ENCODE measurements around the gene CLEC2L.

Gene CLEC2L

GRCh38 chr7:139521439-139521838 is 2.0 kb upstream of the CLEC2L start:
- no peak for DNase-seq (ENCODE audit: low read depth, low spot score)
- H3K27ac ChIP-seq: no peak overlapping the region

GRCh38 chr7:139522830-139523198 is 671 bp upstream of the CLEC2L start:
- DNase-seq (ENCODE audit: low read depth, low spot score): no peak
- no peak overlapping the region for H3K27ac ChIP-seq

DNA sequence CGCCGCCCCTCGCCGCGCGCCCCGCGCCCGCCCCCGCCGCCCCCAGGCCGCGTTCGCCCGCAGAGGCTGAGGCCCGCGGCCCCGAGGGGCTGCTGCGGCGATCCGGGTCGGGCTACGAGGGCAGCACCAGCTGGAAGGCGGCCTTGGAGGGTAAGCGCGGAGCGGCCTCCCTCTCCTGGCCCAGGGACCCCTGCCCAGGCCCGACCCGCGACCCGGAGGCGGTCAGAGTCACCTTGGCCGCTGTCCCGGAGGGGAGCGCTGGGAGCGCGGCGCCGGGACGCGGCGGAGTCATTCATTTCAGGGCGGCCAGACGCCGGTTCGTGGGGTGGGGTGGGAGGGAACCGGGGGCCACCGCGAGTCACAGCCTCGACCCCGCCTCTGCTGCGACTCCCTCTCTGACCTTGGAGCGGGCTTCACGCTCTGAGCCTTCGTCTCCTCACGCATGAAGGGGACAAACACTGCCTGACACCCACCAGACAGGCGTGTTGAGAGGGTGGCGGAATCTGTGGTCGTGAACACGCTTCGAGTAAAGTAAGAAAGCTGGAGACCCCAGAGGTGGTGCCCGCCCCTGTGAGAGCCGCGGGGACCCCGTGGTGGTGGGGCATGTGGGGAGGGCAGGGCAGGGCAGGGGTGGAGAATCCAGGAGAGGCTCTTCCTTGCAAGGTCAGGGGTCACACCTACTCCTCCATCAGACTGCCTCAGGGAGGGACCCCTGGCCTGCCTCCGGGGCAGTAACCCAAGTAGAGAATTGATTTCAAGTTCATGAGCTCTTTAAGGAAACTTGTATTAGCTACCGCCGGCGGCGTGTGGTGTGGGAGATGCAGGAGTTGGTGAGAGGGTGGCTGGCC is 707 bp downstream of the CLEC2L start:
- DNase-seq (ENCODE audit: low read depth, low spot score): no peak
- H3K27ac ChIP-seq: no peak overlapping the region

GRCh38 chr7:139525239-139525638 is 1.8 kb downstream of the CLEC2L start:
- no peak for DNase-seq (ENCODE audit: low read depth, low spot score)
- no peak overlapping the region for H3K27ac ChIP-seq

DNA sequence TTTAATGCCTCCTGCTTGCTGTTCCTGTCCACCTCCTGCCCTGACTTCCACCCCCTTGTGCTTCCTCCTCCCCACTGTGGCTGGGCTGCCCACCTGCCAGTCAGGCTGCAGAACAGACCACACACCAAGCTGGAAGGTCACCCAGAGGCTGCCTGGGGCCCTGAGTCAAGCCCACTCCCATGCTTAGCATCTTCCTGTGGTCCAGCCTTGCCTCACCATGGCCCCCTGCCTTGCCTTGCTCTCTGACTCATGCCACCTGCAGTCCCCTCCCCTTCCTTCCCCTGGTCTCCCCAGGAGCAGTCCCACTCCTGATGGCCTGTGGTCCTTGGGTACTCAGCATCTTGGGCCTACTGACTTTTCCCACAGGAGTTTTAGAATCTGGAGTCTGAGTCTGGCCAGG is 2.3 kb downstream of the CLEC2L start:
- no peak overlapping the region for H3K27ac ChIP-seq
- no peak for DNase-seq (ENCODE audit: low read depth, low spot score)

GRCh38 chr7:139526578-139527544 is 3.4 kb downstream of the CLEC2L start:
- no peak for DNase-seq (ENCODE audit: low read depth, low spot score)
- H3K27ac ChIP-seq: no peak overlapping the region

DNA sequence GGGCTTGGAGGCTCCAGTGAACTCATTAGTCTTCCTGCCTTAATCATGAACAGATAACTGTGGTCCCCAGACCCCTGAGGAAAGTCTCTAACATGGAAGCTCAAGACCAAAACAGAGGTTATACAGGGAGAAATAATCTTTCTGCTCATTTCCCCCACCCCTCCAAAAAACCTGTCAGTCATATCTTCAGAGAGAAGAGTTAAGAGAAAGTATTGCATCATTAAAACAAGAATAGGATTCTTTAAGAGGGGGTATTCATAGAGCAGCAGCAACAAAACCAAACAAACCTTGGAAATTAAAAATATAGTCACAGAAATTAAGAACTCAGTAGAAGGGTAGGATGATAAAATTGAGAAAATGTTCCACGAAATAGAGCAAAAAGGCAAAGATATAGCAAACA is 7.6 kb downstream of the CLEC2L start:
- H3K27ac ChIP-seq: no peak overlapping the region
- no peak for DNase-seq (ENCODE audit: low read depth, low spot score)

GRCh38 chr7:139532636-139533155 is 9.2 kb downstream of the CLEC2L start:
- no peak for DNase-seq (ENCODE audit: low read depth, low spot score)
- H3K27ac ChIP-seq: no peak overlapping the region

DNA sequence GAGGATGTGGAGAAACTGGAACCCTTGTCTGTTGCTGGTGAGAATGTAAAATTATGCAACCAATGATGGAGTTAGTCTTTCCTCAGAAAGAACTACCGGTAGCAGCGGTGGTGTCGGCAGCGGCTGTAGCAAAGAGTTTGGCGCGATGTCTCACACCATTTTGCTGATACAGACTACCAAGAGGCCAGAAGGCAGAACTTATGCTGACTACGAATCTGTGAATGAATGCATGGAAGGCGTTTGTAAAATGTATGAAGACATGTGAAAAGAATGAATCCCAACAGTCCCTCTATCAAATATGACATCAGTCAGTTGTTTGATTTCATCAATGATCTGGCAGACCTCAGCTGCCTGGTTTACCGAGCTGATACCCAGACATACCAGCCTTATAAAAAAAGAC is 10.6 kb downstream of the CLEC2L start:
- no peak overlapping the region for H3K27ac ChIP-seq
- DNase-seq (ENCODE audit: low read depth, low spot score): no peak

DNA sequence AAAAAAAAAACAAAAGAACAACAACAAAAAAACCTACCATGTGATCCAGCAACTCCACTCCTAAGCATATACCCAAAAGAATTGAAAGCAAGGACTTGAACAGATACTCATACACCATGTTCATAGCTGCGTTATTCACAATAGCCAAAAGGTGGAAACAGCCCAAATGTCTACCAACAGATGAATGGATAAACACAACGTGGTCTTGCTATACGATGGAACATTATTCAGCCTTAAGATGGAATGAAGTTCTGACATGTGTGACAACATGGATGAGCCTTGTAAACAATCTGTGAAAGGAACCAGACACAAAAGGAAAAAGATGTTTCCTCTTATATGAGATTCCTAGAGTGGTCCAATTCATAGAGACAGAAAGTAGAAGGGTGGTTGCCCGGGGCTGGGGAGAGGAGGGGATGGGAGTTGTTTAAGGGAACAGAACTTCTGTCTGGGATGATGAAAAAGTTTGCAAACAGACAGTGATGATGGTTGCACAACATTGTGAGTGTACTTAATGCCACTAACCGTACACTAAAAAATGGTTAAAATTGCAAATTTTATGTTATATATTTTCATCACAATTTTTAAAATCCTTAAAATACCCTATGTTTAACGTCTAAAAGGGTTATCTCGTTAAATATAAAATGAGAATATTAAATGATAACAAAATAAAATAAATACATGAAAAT is 11.6 kb downstream of the CLEC2L start:
- no peak for DNase-seq (ENCODE audit: low read depth, low spot score)
- H3K27ac ChIP-seq: no peak overlapping the region

DNA sequence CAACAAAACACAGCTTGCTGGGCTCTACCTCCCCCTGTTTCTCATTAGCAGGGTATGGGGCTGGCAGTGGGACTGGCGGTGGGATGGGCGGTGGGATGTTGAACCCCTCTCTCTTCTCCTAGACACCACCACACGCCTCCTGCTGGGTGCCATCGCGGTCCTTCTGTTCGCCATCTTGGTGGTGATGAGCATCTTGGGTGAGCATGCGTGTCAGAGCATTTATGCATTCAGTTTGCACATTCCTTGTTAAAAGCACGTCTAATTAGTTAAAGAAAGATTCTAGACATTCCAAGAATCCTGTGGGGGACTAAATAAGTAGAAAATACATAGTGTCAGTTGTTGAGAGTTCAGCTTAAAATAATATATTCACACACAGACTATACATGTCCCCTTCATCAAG is 12.7 kb downstream of the CLEC2L start:
- H3K27ac ChIP-seq: no peak overlapping the region
- DNase-seq (ENCODE audit: low read depth, low spot score): no peak

DNA sequence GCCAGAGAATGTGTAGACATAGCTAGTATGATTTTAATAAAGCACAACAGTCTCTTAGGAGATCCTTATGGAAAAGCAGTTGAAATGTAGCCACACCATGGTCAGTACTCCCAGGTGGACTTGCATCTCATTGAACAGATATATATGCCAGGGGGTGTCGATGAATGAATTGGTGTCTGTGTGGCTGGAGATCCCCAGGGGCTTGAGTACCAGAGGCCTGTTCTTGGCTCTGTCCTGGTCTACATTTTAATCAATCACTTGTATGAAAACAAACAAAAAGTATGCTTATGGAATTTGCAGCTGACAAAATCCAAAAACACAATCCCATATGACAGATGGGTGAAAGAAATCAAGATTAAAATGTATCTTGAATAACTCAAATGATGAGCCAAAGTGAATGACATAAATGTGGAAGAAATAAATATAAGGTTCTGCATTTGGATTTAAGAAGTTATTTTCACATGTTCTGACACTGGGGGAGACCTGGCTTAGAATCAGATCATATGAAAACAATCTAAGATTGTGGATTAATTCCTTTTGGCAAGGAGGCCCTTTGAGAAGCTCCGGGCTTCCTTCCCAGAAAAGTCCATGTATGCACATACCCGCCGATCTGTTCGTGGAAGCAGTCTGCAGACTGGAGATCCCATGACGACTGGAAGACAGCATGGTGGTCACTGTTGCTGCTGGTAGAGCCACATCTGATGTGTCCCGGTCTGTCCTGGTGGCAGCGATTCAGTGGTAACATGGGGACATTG is 15.6 kb downstream of the CLEC2L start:
- no peak overlapping the region for H3K27ac ChIP-seq
- DNase-seq (ENCODE audit: low read depth, low spot score): no peak

- no peak overlapping the region for H3K27ac ChIP-seq
- DNase-seq (ENCODE audit: low read depth, low spot score): no peak
Observed at GRCh38 chr7:139540203-139540602, 16.7 kb downstream of the CLEC2L start.

- H3K27ac ChIP-seq: no peak overlapping the region
- DNase-seq (ENCODE audit: low read depth, low spot score): no peak
Observed at GRCh38 chr7:139541600-139542307, 18.3 kb downstream of the CLEC2L start.

- no peak for DNase-seq (ENCODE audit: low read depth, low spot score)
Observed at GRCh38 chr7:139542308-139543151, 19.0 kb downstream of the CLEC2L start.

GRCh38 chr7:139543801-139544603 is 20.5 kb downstream of the CLEC2L start:
- no peak for DNase-seq (ENCODE audit: low read depth, low spot score)
- no peak overlapping the region for H3K27ac ChIP-seq

More at GRCh38 chr7:139542308-139543151, 19.0 kb downstream of the CLEC2L start:
- no peak overlapping the region for H3K27ac ChIP-seq

GRCh38 chr7:139544645-139545044 is 21.2 kb downstream of the CLEC2L start:
- no peak for DNase-seq (ENCODE audit: low read depth, low spot score)
- H3K27ac ChIP-seq: no peak overlapping the region

All from epithelial cell of prostate (primary cell).